Activated CD4-positive, alpha-beta T cell treated with anti-CD3 and anti-CD28 coated beads, Interleukin-2, Interleukin-6, amounts not matched to agents 100 ng/mL and 50 ng/mL, durations not matched to agents 16 hours and 8 hours (primary cell): ENCODE measurements around the gene ZFP62.
"Not testable (repeated sequence)": the region's sequence is repeated elsewhere in the genome, so short reads cannot be mapped to it uniquely, and the experiment has no call there.

Experiments
- DNase-seq: peaks from one replicate; pipeline ENCODE4 v3.0.0-alpha.2; 2020

Gene ZFP62

DNA sequence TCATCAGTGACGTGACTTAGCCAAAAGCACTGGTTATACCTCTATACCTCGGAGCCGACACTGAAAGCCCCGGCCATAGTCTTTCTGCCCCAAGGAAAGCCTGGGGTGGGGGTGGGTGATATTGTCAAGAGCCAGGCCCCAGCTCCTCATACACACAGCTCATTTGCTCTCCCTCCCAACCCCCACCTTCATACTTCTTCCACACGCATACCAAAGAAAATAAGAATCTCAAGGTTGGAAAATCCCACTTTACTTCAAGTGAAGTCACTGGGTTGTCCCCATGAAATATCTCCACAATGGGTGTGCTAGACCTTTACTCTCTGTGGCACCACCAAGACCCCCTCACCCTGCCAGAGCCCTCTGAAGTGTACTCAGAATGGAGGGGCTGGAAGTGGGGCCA is 31.4 kb downstream of the ZFP62 start:
- DNase-seq, result no peak

DNA sequence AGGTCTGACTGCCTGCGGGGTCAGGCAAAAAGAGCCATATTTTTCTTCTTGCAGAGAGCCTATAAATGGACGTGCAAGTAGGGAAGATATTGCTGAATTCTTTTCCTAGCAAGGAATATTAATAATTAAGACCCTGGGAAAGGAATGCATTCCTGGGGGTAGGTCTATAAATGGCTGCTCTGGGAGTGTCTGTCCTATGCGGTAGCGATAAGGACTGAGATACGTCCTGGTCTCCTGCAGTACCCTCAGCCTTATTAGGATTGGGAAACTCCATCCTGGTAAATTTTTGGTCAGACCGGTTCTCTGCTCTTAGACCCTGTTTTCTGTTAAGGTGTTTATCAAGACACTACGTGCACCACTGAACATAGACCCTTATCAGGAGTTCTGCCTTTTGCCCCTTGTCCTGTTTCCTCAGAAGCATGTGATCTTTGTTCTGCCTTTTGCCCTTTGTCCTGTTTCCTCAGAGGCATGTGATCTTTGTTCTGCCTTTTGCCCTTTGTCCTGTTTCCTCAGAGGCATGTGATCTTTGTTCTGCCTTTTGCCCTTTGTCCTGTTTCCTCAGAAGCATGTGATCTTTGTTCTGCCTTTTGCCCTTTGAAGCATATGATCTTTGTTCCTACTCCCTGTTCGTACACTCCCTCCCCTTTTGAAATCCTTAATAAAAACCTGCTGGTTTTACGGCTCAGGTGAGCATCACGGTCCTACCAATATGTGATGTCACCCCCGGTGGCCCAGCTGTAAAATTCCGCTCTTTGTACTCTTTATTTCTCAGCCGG is 32.1 kb downstream of the ZFP62 start:
- not testable (repeated sequence) for DNase-seq

DNA sequence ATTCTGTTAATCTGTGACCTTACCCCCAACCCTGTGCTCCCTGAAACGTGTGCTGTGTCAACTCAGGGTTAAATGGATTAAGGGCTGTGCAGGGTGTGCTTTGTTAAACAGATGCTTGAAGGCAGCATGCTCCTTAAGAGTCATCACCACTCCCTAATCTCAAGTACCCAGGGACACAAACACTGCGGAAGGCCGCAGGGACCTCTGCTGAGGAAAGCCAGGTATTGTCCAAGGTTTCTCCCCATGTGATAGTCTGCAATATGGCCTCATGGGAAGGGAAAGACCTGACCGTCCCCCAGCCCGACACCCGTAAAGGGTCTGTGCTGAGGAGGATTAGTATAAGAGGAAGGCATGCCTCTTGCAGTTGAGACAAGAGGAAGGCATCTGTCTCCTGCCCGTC is 33.7 kb downstream of the ZFP62 start:
- DNase-seq, result not testable (repeated sequence)

DNA sequence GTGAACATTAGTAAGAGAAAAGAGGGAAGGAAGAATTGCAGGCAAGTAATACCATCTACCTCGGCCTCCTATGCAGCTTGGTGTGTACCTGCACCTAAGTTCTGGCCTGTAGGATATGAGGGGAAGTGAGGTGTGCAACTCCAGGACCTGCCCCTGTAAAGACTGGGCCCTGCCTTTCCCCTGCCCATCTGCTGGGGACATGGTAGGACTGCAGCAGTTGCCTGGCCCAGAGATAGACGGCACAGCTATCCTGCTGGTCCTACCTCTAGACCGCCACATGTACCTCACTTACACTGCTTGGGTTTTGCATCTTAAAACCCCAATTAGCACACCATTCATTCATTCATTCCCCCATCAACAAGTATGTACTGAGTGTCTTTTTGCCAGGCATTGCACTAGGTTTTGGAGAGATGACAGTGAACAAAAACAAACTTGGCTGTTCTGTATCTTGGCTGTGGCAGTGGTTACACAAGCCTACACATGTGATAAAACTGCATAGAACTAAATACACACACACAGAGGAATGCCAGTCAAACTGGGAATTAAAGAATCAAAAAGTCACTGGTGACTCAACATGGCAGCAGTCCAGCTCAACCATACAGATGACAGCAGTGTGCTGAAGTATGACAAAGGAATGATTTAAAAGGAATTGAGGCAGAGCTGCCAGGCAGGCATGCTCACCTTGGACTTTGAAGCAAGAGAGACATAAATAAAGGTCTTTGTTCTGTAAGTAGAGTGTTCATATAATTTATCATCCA is 35.1 kb downstream of the ZFP62 start:
- peak; percentile 48 for DNase-seq

DNA sequence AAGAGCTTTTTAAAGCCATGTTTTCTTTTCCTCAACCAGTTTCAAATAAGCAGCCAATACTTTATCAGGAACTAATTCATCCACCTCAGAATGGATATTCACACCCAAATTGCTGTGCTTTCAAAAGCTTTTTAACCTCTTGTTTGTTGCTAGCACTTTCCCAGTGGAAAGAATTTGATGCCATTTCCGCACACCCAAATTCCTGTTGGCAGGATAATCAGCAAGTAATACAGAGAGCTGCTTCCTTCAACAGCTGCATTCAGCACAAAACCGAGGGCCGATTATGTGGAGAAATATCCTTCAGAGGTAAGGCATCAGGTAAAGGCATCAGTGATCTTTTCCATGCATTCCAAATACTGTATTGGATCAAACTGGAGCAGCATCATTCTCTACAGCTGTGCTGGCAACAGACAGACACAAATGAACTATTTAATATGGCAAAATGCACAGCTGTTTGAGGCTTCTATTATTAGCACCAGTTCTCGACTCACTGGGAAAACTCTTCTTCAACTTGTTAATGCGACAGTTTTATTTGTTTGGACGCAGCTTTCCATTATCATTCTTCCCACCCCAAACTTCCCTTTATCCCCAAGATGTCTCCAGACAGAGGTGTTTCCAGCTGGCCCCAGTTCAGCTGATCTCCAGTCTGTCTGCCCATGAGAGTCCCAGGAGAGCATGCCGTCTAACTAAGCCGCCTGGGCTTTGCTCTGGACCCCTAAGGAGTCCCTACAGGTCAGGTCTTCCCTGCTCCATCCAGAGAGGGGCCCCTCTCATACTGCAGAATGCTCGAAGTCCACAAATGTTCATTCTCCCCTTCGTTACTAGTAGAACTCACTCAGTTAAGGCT is 36.2 kb downstream of the ZFP62 start:
- no peak for DNase-seq

DNA sequence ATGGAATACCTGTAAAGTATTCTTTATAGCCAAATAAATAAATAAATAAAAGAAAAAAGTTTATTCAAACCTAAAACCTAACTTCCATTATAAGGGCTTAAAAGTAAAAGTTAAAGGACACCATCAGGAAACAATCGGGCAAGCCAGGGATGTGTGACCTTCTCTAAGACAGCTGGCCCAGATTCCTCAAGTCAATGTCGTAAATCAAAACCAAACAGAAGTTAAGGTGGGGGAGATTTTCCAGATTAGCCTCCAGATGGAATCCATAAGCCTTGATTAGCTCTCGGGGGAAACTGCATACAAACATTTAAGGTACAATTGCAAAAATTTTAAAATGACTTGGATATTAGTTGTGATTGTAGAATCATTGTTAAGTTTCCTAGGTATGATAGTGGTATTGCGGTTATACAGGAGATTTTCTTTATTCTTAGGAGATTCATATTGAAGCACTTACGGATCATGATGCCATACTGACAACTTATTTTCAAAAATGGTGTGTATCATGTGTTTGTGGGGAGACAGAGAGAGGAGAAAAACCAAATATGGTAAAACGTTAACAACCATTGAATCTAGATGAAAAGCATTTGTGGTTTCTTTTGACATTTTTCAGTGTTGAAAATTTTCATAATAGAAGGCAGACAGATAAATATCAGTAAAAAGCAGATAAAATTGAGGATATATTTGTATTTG is 37.0 kb downstream of the ZFP62 start:
- no peak for DNase-seq

DNA sequence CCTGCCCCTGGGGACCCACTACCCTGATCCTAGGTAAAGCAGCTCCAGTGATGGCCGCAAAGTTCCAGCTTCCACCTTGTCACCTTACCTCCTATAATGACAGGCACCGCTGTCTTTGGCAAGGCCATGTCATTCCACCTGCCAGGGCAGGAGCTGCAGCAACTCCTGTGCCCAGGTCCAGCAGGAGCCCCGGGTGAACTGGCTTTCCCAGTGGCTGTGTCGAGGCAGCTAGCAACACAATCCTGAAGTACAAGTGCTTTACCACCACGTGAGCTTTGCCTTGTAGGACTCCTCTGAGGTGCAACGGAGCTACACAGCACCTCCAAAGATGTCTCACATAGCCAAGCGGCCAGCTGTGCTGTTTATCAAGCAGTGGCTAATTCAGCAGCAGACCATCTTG is 37.7 kb downstream of the ZFP62 start:
- no peak for DNase-seq

DNA sequence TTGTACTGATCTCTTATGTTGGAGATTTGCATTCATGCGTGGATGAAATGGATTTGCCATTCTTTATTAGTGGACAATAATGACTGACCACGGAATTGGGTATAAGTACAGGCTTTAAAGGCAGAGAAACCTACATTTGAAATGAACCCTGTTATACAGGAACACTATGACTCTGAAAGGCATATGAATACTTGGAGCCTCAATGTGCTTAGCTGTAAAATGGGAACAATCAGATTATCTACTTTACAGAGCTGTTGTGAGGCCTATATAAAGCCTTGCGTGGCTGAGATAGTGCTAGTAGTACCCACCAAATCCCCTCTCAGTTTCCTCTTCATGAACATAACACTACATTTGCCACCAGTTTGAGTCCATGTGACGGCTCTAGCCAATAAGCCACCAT is 39.5 kb downstream of the ZFP62 start:
- DNase-seq, result no peak

DNA sequence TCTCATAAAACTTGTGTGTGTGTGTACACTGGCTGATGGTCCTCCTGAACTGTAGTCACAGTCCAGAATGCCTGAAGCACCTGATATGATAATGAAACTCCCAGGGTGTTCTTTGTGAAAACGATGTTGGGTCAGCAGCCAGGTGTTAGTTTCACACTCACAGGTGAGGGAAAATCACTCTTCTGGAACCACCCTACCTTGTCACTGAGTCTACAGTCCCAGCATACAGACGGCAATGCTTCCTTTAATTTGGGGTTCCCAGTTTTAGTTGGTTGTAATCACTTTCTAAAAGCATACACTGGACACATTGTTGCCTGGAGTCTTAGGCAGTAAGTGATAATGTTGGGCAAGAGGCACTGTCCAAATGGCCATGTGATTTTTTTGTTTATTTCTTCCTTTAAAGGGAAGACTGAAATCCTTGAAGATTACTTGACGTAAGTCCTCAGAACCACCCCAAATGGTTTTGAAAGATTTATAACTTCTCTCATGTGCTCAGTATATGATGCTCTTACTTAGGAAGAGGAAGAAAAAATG is 40.2 kb downstream of the ZFP62 start:
- DNase-seq, result no peak

DNA sequence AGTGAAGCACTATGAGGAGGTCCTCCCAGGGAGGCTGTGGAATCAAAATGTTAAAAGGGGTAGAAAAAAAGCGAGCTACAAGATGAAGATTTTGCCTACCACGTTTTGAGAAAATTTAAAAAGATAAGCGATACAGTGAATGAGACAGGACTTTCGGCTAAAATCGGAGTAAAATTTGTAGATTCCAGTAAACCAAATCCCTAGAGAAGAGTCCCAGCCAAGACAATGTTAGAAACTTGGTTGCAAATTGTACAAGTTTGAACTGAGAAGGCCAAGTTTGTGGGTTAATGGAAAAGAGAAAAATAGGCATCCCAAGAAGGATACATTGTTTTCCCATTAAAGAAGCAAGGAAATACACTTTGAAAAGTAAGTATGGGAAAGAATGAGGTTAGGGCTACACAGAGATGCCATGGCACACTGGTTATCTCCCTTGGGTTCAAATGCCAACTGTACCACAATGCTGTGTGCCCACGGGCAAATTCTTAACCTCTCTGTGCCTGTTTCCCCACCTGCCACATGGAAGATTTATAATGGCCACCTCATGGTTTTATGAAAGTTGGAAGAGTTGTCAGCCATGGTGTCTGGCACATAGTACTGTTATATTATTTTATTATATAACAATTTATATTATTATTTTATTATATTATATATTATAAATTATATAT is 42.3 kb downstream of the ZFP62 start:
- DNase-seq, result no peak

DNA sequence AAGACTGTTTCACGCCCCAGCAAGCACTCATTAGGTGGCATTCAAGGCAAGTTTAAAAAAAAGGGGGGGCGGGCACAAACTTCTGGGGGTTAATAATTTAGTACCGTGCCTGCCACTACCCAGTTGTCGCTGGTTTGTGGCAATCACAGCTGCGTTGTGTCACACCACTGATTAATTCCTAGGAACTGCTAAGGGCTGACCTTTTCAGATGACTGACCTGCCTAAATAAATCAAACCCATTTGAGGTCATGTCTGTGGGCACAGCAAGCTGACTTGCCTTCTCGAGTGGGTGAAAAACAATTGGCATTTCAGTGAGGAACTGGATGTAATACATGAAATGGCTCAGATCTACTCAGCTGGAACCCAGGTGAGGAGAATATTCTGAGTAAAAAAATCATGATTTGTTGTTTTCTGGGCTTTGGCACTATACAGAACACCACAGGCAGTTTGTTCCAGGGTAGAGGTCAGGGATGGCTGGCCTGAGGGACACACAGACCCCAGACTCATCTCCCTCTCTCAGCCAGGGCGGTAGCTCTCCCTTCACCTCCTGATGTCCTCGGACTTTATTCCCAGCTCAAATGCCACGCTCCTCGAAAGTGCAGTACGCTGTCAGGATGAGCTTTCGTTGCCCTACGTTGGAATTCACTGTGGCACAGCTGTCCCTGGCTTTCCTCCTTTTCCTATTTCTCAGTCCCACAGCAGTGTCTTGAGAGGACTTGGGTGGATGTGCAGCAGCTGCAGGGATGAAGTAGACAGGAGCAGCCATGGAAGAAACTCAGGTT is 43.0 kb downstream of the ZFP62 start:
- no peak for DNase-seq

DNA sequence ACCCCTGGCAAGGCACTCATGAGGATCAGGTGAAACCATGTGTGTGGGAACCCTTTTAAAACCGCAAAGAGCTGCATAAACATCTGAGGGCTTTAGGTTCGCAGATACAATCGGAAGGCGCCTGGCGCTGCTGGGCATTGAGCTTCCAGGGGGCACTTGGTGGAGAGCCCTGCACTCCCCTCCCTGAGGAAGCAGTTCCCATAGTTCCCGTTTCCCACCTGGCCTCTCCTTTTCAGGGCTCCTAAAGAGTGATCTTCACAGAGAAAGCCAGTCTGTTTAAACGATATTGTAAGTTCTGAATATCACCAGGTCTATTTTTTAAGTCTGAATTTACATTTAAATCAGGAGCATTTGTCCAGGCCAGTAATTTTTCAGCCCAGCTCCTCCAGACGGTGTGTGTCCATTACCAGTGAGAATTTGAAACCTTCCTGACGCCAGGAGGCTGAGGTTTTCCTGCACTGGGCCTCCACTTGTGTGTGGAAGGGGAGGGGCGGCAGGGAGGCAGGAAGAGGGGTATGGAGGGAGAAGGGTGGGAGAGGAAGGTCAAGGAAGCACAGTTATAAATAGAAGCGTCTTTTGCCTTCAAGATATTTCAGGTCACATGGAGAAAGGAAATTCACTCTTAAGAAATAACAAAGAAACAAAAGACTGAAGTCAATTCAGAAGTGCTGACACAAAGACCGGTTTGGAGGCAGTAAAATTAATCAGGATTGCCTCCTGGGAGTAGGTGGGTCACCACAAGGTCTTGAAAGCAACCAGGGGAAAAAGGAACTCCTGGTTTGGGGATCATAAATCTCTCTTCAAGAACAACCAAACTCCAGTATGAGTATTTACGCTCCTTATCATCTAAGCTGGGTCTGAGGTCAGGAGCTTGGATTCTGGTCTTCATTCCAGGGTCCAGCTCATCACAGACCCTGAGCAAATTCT is 44.2 kb downstream of the ZFP62 start:
- DNase-seq, result no peak

DNA sequence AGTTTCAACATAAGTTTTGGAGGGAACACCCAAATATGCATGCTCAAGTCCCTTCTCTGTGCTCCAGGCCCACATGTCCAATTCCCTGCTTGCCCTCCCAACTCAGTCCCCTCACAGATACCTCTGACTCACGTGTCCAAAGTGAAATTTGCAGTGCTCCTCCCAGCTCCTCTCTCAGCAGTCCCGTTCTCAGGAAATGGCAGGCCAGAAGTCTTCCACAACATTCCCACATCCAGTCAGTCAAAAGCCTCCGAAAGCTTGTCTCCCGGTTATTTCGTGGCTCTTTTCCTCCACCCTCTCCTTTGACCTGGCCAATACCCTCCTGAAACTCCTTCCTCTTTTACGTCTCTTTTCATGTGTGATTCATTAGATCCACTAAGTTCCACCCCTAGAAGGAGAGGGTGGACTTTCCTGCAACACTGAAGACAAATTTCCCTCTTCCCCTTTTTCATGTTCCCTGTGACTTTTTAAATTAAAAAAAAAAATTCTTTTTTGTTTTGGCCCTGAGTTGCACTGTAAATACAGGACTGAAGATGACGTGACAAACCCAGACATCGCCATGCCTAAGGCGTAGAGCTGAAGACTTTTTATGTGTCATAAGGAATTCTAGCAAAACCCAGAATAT is 45.7 kb downstream of the ZFP62 start:
- no peak for DNase-seq

DNA sequence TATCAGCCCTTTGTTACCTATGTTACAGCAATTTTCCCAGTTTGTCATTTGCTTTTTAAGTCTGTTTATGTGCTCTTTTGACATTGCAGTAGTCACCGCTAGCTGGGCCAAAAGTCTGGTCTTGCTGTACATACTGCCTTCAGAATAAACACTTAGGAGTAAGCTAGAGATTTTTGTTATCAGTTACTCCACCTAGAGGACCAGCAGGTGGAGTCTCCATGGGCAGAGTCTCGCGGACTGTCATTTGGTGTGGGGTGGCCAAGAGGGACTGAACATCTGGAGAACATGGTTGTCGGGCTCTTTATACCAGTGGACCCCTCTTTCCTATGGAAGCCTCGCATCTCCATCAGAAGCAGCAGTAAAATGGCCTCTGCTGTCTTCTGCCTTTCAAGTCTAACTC is 47.7 kb downstream of the ZFP62 start:
- DNase-seq, result no peak

DNA sequence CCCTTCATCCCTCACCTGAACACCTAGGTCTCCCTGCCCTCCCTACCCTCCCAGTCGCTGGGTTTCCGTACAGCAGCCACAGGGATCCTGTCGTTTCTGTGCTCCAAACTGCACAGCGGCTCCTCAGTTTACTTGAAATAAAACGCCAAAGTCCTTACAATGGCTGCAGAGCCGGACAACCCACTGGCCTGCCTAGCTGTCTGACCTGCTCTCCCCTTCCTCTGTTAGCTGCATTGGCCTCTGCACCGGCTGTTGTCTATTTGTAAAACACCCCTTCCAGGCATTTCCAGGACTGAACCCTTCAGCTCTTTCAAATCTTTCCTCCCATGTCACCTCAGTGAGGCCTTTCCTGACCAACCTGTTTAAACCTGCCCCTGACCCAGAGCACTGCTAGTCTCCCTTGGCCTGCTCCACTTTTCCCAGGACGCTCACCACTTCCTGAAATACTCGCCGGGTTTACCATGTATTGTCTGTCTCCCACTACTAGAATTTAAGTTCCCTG is 49.4 kb downstream of the ZFP62 start:
- no peak for DNase-seq

DNA sequence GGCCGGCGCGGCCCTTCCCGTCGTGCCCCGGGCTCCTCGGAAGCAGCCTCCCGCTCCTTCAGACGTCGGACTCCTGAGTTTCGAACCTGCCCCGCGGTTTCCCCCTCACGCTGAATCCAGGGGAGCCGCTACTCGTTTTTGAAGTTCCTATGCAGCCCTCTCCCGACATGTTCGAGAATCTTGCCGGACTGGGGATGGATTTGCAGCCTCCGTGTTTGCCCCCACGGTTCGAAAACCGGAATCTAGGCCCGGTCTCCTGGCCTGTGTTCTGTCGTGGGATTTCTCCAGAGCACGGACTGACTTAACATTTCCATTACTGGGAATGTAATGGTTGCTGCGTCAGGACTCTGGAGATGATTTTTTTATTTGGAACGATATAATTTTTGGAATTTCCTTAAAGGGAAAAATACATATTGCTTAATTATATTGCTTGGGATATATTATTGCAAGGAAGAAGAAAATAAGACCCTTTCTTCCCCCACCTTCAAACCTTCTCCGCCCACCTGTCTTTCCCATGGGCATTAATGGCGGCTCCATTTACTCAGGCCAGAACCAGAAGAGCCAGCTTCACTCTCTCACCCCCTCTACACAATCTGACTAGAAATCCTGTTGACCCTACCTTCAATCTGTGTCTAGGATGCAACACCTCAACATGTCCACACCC is 50.0 kb downstream of the ZFP62 start:
- no peak for DNase-seq

DNA sequence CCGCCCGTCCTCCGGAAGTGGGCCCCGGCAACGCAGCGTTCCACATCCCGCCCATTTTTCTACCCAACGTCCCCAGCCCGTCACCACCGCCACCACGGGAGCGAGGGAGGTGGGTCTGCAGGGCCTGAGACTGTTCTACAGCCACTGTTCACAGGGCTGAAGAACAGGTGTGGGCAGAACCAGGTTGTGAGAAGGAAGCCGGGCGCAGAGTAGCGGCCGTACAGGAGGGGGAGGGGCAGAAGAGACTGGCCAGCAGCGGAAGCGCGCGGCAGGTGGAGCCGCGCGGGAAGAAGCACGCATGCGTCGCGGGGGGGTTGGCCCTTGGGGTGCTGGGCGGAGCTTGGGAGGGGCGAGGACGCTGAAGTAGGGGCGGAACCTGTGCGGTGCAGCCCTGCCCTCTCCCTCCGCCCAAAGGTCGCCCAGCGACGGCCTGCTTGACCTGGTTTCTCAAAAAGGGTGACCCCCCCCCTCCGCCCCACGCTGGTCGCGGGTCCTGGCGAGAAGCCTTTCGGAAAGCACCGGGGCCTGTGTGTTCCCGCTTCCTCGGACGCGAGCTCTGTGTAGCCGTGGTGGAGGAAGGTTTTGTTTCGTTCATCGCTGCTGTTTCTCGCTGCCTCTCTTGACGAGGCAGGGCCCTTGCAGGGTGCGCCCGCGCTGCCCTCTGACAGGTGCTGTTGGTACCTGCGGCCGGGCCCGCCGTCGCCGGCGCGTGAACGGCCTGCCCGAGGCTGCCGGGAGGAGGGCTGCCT is 50.7 kb downstream of the ZFP62 start:
- peak; percentile 97 for DNase-seq
